ENCODE measurements around the gene HNRNPD.
"Not testable (repeated sequence)": the region's sequence is repeated elsewhere in the genome, so short reads cannot be mapped to it uniquely, and the experiment has no call there.

- TF ChIP-seq, protein P1, sequence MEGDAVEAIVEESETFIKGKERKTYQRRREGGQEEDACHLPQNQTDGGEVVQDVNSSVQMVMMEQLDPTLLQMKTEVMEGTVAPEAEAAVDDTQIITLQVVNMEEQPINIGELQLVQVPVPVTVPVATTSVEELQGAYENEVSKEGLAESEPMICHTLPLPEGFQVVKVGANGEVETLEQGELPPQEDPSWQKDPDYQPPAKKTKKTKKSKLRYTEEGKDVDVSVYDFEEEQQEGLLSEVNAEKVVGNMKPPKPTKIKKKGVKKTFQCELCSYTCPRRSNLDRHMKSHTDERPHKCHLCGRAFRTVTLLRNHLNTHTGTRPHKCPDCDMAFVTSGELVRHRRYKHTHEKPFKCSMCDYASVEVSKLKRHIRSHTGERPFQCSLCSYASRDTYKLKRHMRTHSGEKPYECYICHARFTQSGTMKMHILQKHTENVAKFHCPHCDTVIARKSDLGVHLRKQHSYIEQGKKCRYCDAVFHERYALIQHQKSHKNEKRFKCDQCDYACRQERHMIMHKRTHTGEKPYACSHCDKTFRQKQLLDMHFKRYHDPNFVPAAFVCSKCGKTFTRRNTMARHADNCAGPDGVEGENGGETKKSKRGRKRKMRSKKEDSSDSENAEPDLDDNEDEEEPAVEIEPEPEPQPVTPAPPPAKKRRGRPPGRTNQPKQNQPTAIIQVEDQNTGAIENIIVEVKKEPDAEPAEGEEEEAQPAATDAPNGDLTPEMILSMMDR (IDR thresholded peaks at IDR 0.05; ENCODE audit: low read depth, low read length, missing input control): not testable (repeated sequence)
- not testable (repeated sequence) for TF ChIP-seq FOXA2 (IDR thresholded peaks at IDR 0.05); GABPA (IDR thresholded peaks at IDR 0.05 in 1 of 2, conservative IDR thresholded peaks at IDR 0.05 in 1 of 2)
Observed at GRCh38 chr4:82333641-82334040, 40.1 kb downstream of the HNRNPD start.

Data from liver (tissue), 3 donors.